Endodermal cell (in vitro differentiated cells): ENCODE results near the gene MPDU1. TPM values are rescaled to one million over a fixed set of nuclear protein-coding genes. Genes with fewer than 3 reads are reported as not detected.

Experiments used
- DNase-seq: peaks from one replicate; pipeline ENCODE4 v3.0.0-alpha.2; 2017
- H3K27ac ChIP-seq: 2 replicates; pipeline ENCODE4 v1.5.1; 2013; ENCODE audit warnings: mild to moderate bottlenecking, low read depth, low read length, moderate library complexity
- H3K27me3 ChIP-seq: 2 replicates; pipeline ENCODE4 v1.6.1; 2013; ENCODE audit warnings: mild to moderate bottlenecking, low read length, moderate library complexity; ENCODE audit not compliant: insufficient read depth, control insufficient read depth, poor library complexity, severe bottlenecking
- H3K36me3 ChIP-seq: 2 replicates; pipeline ENCODE4 v1.7.0; 2013; ENCODE audit warnings: mild to moderate bottlenecking, low read length, moderate library complexity; ENCODE audit not compliant: control insufficient read depth, insufficient read depth
- H3K4me1 ChIP-seq: one replicate; pipeline ENCODE4 v1.7.0; 2013; ENCODE audit warnings: low read length; ENCODE audit not compliant: control insufficient read depth, insufficient read depth
- H3K4me3 ChIP-seq: 2 replicates; pipeline ENCODE4 v1.5.1; 2013; ENCODE audit warnings: mild to moderate bottlenecking, low read length, moderate library complexity
- H3K9ac ChIP-seq: 2 replicates; pipeline ENCODE4 v1.6.1; 2013; ENCODE audit warnings: mild to moderate bottlenecking, low read length, moderate library complexity; ENCODE audit not compliant: poor library complexity, severe bottlenecking; ENCODE audit errors: extremely low read depth
- H3K9me3 ChIP-seq: 2 replicates; pipeline ENCODE4 v1.6.1; 2013; ENCODE audit warnings: mild to moderate bottlenecking, low read length, moderate library complexity; ENCODE audit not compliant: control insufficient read depth
- H3K27ac Mint-ChIP-seq: 2 replicates; pipeline ENCODE4 v1.8.0; 2020; ENCODE audit warnings: mixed read lengths
- H3K27me3 Mint-ChIP-seq: 2 replicates; pipeline ENCODE4 v1.8.0; 2021; ENCODE audit warnings: mild to moderate bottlenecking, mixed read lengths; ENCODE audit not compliant: insufficient read depth
- H3K36me3 Mint-ChIP-seq: 2 replicates; pipeline ENCODE4 v1.8.0; 2020; ENCODE audit warnings: low read depth, mixed read lengths
- H3K4me1 Mint-ChIP-seq: 2 replicates; pipeline ENCODE4 v1.8.0; 2020; ENCODE audit warnings: mixed read lengths
- H3K4me3 Mint-ChIP-seq: 2 replicates; pipeline ENCODE4 v1.8.0; 2020; ENCODE audit warnings: mild to moderate bottlenecking, moderate library complexity, mixed read lengths
- H3K9me3 Mint-ChIP-seq: 2 replicates; pipeline ENCODE4 v1.8.0; 2020; ENCODE audit warnings: mild to moderate bottlenecking, mixed read lengths
- CTCF ChIP-seq: fragments of 200-600 bp; sonication (generic); conservative IDR thresholded peaks from 2 replicates; pipeline ENCODE4 v1.5.0; 2021; ENCODE audit warnings: antibody characterized with exemption, mild to moderate bottlenecking
- WGBS, 2 experiments: methylation state at CpG; one replicate each; pipeline versions ENCODE4 v1.1.5 to v1.1.7; 2013; ENCODE audit warnings: missing lambda C conversion rate in 2 of 2, mixed read lengths in 1 of 2; ENCODE audit not compliant: insufficient coverage in 1 of 2, insufficient read length in 1 of 2; 5-methylcytosine and 5-hydroxymethylcytosine counted together
- long read RNA-seq, 4 experiments: library from polyadenylated mRNA in 2 of 4; library from RNA in 1 of 4; library from capped mRNA in 1 of 4; stranded (forward) in 3 of 4; unstranded in 1 of 4; transcript quantifications; one replicate each; pipeline ENCODE4 v2.0.0, GENCODE V29; 2020 to 2021; ENCODE audit warnings: inconsistent platforms in 1 of 4
- polyA plus RNA-seq, 2 experiments: library from polyadenylated mRNA; stranded (reverse); fragments of 50-300 nt; gene quantifications; one replicate each; pipeline ENCODE4 v1.2.3, GENCODE V29; 2013
- total RNA-seq, 2 donors: library from RNA; stranded (reverse); fragmentation: NEBNext Ultra II Directional in 1 of 2; extraction: Animal tissue kit (Norgen Biotek cat#: 25700) in 1 of 2; gene quantifications; 2 replicates in 1 of 2; 3 replicates in 1 of 2; pipeline ENCODE4 v1.2.1, GENCODE V29; 2021

MPDU1 gene
- total RNA-seq: 10 to 100 TPM; 47.4 to 56.6 TPM
- polyA plus RNA-seq (2013, experiment 1 of 2): 57.7 TPM
- polyA plus RNA-seq (2013, experiment 2 of 2): 50.7 TPM
- long read RNA-seq, experiment 1, transcript MPDU1-201 (7 exons, 1,601 nt): major isoform, 15 of 21 reads
- long read RNA-seq, experiment 1, partial matches to known transcripts: 3 of 21 reads
- long read RNA-seq, experiment 1, other reads (novel, unspliced or antisense): 2 of 21 reads
- long read RNA-seq, experiment 2, transcript MPDU1-201 (7 exons, 1,601 nt): major isoform, 43 of 52 reads
- long read RNA-seq, experiment 2, partial matches to known transcripts: 3 of 52 reads
- long read RNA-seq, experiment 2, other reads (novel, unspliced or antisense): 0 of 52 reads
- long read RNA-seq, experiment 3, transcript MPDU1-201 (7 exons, 1,601 nt): major isoform, 95 of 112 reads
- long read RNA-seq, experiment 3, partial matches to known transcripts: 2 of 112 reads
- long read RNA-seq, experiment 3, other reads (novel, unspliced or antisense): 5 of 112 reads
- long read RNA-seq, experiment 4, transcript MPDU1-201 (7 exons, 1,601 nt): major isoform, 166 of 209 reads
- long read RNA-seq, experiment 4, transcript MPDU1-207 (7 exons, 1,020 nt): minor isoform, 8 of 209 reads
- long read RNA-seq, experiment 4, transcript MPDU1-220 (7 exons, 714 nt): minor isoform, 21 of 209 reads
- long read RNA-seq, experiment 4, partial matches to known transcripts: 0 of 209 reads
- long read RNA-seq, experiment 4, other reads (novel, unspliced or antisense): 6 of 209 reads

GRCh38 chr17:7583253-7584109, at the start of gene MPDU1:
TSS of gene MPDU1 (plus strand) at chr17:7583852. CDS start at chr17:7583863, 11 bp downstream.
- Mint-ChIP-seq H3K9me3 (no peaks in the 10 kb centered on the region), H3K36me3 (peaks cover 24% of the 10 kb centered on the region), H3K4me1 (peaks cover 14% of the 10 kb centered on the region), H3K27ac (peak within 1 kb of the TSS; percentile 100), H3K27me3 (no peaks in the 10 kb centered on the region), H3K4me3 (peak within 1 kb of the TSS; percentile 79)
- no peaks in the 10 kb centered on the region for H3K27me3 ChIP-seq
- H3K9me3 ChIP-seq: no peaks in the 10 kb centered on the region
- H3K4me1 ChIP-seq: peaks cover 3% of the 10 kb centered on the region
- peak; percentile 99 for DNase-seq
- 38 to 49% methylated on average over 53 to 69 of the region's 69 CpGs for WGBS, 2 experiments
- H3K9ac ChIP-seq: peak within 1 kb of the TSS; percentile 95
- H3K36me3 ChIP-seq: peaks cover 36% of the 10 kb centered on the region
- peak within 1 kb of the TSS; percentile 90 for H3K4me3 ChIP-seq
- H3K27ac ChIP-seq: peak within 1 kb of the TSS; percentile 98
- no peak for TF ChIP-seq CTCF

GRCh38 chr17:7538050-7538449, 45.6 kb upstream of the MPDU1 start:
- WGBS, 2 experiments: 70 to 90% methylated on average over 3 of the region's 3 CpGs
- TF ChIP-seq CTCF: no peak
- H3K27ac Mint-ChIP-seq: no peak overlapping the region

More at GRCh38 chr17:7538050-7538449, 45.6 kb upstream of the MPDU1 start:
- H3K4me1 Mint-ChIP-seq: no peaks in the 10 kb centered on the region
- peaks cover 5% of the 10 kb centered on the region for H3K27me3 ChIP-seq
- H3K27ac ChIP-seq: no peak overlapping the region
- H3K4me3 Mint-ChIP-seq: no peak overlapping the region
- peaks cover 21% of the 10 kb centered on the region for H3K9me3 Mint-ChIP-seq
- H3K9me3 ChIP-seq: peaks cover 11% of the 10 kb centered on the region
- H3K36me3 Mint-ChIP-seq: no peaks in the 10 kb centered on the region
- DNase-seq: no peak
- H3K27me3 Mint-ChIP-seq: peaks cover 15% of the 10 kb centered on the region
- no peaks in the 10 kb centered on the region for H3K36me3 ChIP-seq
- H3K4me3 ChIP-seq: no peak overlapping the region
- H3K4me1 ChIP-seq: no peaks in the 10 kb centered on the region
- no peak overlapping the region for H3K9ac ChIP-seq
